Measurements from ENCODE around the gene UNK. TPM values are rescaled to one million over a fixed set of nuclear protein-coding genes. Genes with fewer than 3 reads are reported as not detected.

The UNK gene
- total and polyA plus RNA-seq, 2 of the 13 experiments (the other 11 are each of a cell fraction or from before 2014, with no cell fraction given), result 31.6 to 33.0 TPM

GRCh38 chr17:75872434-75873351 is 88.1 kb downstream of the UNK start (continued):
- TF ChIP-seq LBX2 (CRISPR knock-in tag; IDR thresholded peaks at IDR 0.05; ENCODE audit: borderline replicate concordance), result no peak
- peak; percentile 75; the same call in 1 of the 2 replicates for TF ChIP-seq ZNF264 (CRISPR knock-in tag; IDR thresholded peaks at IDR 0.05)
- peak; percentile 71 for TF ChIP-seq ZNF44 (CRISPR knock-in tag; IDR thresholded peaks at IDR 0.05)
- TF ChIP-seq REPIN1 (CRISPR knock-in tag; IDR thresholded peaks at IDR 0.05; ENCODE audit: borderline replicate concordance, low read depth), result peak; percentile 98
- TF ChIP-seq ZNF121 (CRISPR knock-in tag; IDR thresholded peaks at IDR 0.05), result peak; percentile 82; the same call in 1 of the 2 replicates
- peak; percentile 64 for TF ChIP-seq ZSCAN9 (CRISPR knock-in tag; IDR thresholded peaks at IDR 0.05; ENCODE audit: borderline replicate concordance)
- TF ChIP-seq ZBTB49 (CRISPR knock-in tag; IDR thresholded peaks at IDR 0.05; ENCODE audit: borderline replicate concordance), result no peak
- 0 out of 2 replicates have a peak, but pooled peaks have one; percentile 28 for TF ChIP-seq DZIP1 (CRISPR knock-in tag; IDR thresholded peaks at IDR 0.05)
- TF ChIP-seq RFX5 (IDR thresholded peaks at IDR 0.05; ENCODE audit: low read depth, low read length), result peak; percentile 35; the same call in 1 of the 2 replicates
- TF ChIP-seq BATF2 (CRISPR knock-in tag; IDR thresholded peaks at IDR 0.05), result no peak
- TF ChIP-seq TFDP2 (CRISPR knock-in tag; IDR thresholded peaks at IDR 0.05), result peak; percentile 59
- peak; percentile 63; the same call in 1 of the 3 replicates for TF ChIP-seq MXI1 (IDR thresholded peaks at IDR 0.05; ENCODE audit: borderline replicate concordance, low read depth, low read length)
- TF ChIP-seq XBP1 (CRISPR knock-in tag; IDR thresholded peaks at IDR 0.05), result no peak
- TF ChIP-seq DBP (CRISPR knock-in tag; IDR thresholded peaks at IDR 0.05; ENCODE audit: not compliant biosample characterization), result peak; percentile 96
- 0 out of 2 replicates have a peak, but pooled peaks have one; percentile 17 for TF ChIP-seq ZNF3 (CRISPR knock-in tag; IDR thresholded peaks at IDR 0.05)
- peak; percentile 44; the same call in 1 of the 2 replicates for TF ChIP-seq NFYC (CRISPR knock-in tag; IDR thresholded peaks at IDR 0.05)
- TF ChIP-seq MTA3 (CRISPR knock-in tag; IDR thresholded peaks at IDR 0.05), result no peak
- peak; percentile 67; the same call in 1 of the 2 replicates for TF ChIP-seq ZNF317 (CRISPR knock-in tag; IDR thresholded peaks at IDR 0.05)
- TF ChIP-seq ZNF329 (CRISPR knock-in tag; IDR thresholded peaks at IDR 0.05; ENCODE audit: low read depth), result peak; percentile 48; the same call in 1 of the 2 replicates
- peak; percentile 45; the same call in 1 of the 2 replicates for TF ChIP-seq NFE2L1 (CRISPR knock-in tag; IDR thresholded peaks at IDR 0.05; ENCODE audit: borderline replicate concordance)
- TF ChIP-seq SAP130 (CRISPR knock-in tag; IDR thresholded peaks at IDR 0.05; ENCODE audit: low read depth), result peak; percentile 96

Measured in HepG2 (cell line).